Vagina (tissue), 2 donors: ENCODE results near the gene WWOX.
A peak's percentile ranks its signal among the peaks of the same experiment; 100 is the strongest.

ENCODE experiments used
- POLR2A ChIP-seq, 2 donors: fragments of 450-650 bp; IDR thresholded peaks; one replicate each; pipeline ENCODE4 v1.6.1; 2017; ENCODE audit warnings: antibody characterized with exemption in 2 of 2, mild to moderate bottlenecking in 2 of 2, moderate library complexity in 2 of 2
- TF ChIP-seq, protein P1 (sequence below), 3 experiments: fragments of 450-650 bp in 2 of 3; fragments of 200-600 bp in 1 of 3; sonication (generic) in 1 of 3; IDR thresholded peaks; one replicate each; pipeline ENCODE4 v1.5.1; 2017 to 2019; ENCODE audit warnings: antibody characterized with exemption in 3 of 3, mild to moderate bottlenecking in 2 of 3, moderate library complexity in 2 of 3

GRCh38 chr16:78705694-78706093 lies 606.2 kb downstream of the WWOX start:
- TF ChIP-seq, protein P1, sequence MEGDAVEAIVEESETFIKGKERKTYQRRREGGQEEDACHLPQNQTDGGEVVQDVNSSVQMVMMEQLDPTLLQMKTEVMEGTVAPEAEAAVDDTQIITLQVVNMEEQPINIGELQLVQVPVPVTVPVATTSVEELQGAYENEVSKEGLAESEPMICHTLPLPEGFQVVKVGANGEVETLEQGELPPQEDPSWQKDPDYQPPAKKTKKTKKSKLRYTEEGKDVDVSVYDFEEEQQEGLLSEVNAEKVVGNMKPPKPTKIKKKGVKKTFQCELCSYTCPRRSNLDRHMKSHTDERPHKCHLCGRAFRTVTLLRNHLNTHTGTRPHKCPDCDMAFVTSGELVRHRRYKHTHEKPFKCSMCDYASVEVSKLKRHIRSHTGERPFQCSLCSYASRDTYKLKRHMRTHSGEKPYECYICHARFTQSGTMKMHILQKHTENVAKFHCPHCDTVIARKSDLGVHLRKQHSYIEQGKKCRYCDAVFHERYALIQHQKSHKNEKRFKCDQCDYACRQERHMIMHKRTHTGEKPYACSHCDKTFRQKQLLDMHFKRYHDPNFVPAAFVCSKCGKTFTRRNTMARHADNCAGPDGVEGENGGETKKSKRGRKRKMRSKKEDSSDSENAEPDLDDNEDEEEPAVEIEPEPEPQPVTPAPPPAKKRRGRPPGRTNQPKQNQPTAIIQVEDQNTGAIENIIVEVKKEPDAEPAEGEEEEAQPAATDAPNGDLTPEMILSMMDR (IDR thresholded peaks at IDR 0.05) = peak in 1 of 3 experiments; percentile 16
- no peak for TF ChIP-seq POLR2A (IDR thresholded peaks at IDR 0.05)
